ENCODE results near the gene PLPP6.

DNA sequence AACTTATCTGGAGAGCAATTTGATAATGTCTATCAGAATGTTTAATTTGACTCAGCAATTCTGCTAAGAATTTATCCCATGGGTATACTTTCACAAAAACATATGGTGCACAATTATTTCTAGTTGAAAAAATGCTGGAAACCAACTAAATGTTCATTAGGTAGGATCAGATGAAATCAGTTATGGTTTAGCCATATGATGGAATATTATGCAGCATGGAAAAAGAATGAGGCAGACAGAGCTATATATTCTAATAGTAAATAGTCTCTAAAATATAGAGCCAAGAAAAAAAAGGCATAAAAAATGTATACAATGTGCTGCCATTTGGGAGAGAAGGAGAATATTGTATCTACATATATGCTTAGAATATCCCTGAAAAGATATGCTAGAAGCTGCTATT lies 7.8 kb downstream of the PLPP6 start:
- TF ChIP-seq, protein P1, sequence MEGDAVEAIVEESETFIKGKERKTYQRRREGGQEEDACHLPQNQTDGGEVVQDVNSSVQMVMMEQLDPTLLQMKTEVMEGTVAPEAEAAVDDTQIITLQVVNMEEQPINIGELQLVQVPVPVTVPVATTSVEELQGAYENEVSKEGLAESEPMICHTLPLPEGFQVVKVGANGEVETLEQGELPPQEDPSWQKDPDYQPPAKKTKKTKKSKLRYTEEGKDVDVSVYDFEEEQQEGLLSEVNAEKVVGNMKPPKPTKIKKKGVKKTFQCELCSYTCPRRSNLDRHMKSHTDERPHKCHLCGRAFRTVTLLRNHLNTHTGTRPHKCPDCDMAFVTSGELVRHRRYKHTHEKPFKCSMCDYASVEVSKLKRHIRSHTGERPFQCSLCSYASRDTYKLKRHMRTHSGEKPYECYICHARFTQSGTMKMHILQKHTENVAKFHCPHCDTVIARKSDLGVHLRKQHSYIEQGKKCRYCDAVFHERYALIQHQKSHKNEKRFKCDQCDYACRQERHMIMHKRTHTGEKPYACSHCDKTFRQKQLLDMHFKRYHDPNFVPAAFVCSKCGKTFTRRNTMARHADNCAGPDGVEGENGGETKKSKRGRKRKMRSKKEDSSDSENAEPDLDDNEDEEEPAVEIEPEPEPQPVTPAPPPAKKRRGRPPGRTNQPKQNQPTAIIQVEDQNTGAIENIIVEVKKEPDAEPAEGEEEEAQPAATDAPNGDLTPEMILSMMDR (conservative IDR thresholded peaks at IDR 0.05 in 1 of 2, IDR thresholded peaks at IDR 0.05 in 1 of 2; ENCODE audit: low read depth in 1 of 2, low read length in 2 of 2) = no peak
- TF ChIP-seq EZH2 (IDR thresholded peaks at IDR 0.05; ENCODE audit: low read length, missing control alignments) = no peak

All from fibroblast of lung (primary cell).